Fibroblast of lung (primary cell): ENCODE measurements around the gene DCAF11. TPM values are rescaled to one million over a fixed set of nuclear protein-coding genes. Genes with fewer than 3 reads are reported as not detected.

ENCODE experiments used
- DNase-seq, 2 donors: peaks; one replicate each; pipeline versions ENCODE4 v3.0.0 to v3.0.0-alpha.2; 2010; ENCODE audit warnings: low read depth in 2 of 2
- H2AFZ ChIP-seq: 2 replicates; pipeline ENCODE4 v1.5.1; 2012; ENCODE audit warnings: low read length, control low read depth, inconsistent platforms
- H3K27ac ChIP-seq: 2 replicates; pipeline ENCODE4 v1.5.1; 2011; ENCODE audit warnings: low read length, control low read depth; ENCODE audit not compliant: insufficient read depth
- H3K27me3 ChIP-seq: 2 replicates; pipeline ENCODE4 v1.5.1; 2011; ENCODE audit warnings: mild to moderate bottlenecking, low read length; ENCODE audit not compliant: control insufficient read depth, insufficient read depth
- H3K36me3 ChIP-seq: 2 replicates; pipeline ENCODE4 v1.5.1; 2011; ENCODE audit warnings: low read length; ENCODE audit not compliant: control insufficient read depth, insufficient read depth
- H3K4me1 ChIP-seq: 2 replicates; pipeline ENCODE4 v1.5.1; 2011; ENCODE audit warnings: low read length; ENCODE audit not compliant: control insufficient read depth, insufficient read depth; ENCODE audit errors: extremely low read depth
- H3K4me2 ChIP-seq: 2 replicates; pipeline ENCODE4 v1.5.1; 2011; ENCODE audit warnings: low read length, control low read depth; ENCODE audit not compliant: insufficient read depth; ENCODE audit errors: extremely low read depth
- H3K4me3 ChIP-seq, 4 experiments: fragments of 200-600 bp in 1 of 4; sonication (generic) in 1 of 4; replicated peaks in 1 of 4; 2 replicates each; pipeline ENCODE4 v1.5.1; 2011 to 2016; ENCODE audit warnings: low read length in 4 of 4, low read depth in 3 of 4, mild to moderate bottlenecking in 3 of 4, control low read depth in 2 of 4, inconsistent platforms in 1 of 4, mixed read lengths in 1 of 4; ENCODE audit not compliant: insufficient read depth in 1 of 4; ENCODE audit errors: control extremely low read depth in 1 of 4
- H3K79me2 ChIP-seq: 2 replicates; pipeline ENCODE4 v1.5.1; 2012; ENCODE audit warnings: mild to moderate bottlenecking, low read length, inconsistent platforms; ENCODE audit not compliant: control insufficient read depth, insufficient read depth
- H3K9ac ChIP-seq: 2 replicates; pipeline ENCODE4 v1.5.1; 2011; ENCODE audit warnings: mild to moderate bottlenecking, low read length, control low read depth; ENCODE audit not compliant: insufficient read depth
- H3K9me3 ChIP-seq: 2 replicates; pipeline ENCODE4 v1.5.1; 2012; ENCODE audit warnings: low read depth, low read length; ENCODE audit not compliant: control insufficient read depth, insufficient read depth
- H4K20me1 ChIP-seq: 2 replicates; pipeline ENCODE4 v1.5.1; 2011; ENCODE audit warnings: low read length; ENCODE audit not compliant: control insufficient read depth, insufficient read depth; ENCODE audit errors: extremely low read depth
- EZH2 ChIP-seq: IDR thresholded peaks from 2 replicates; pipeline ENCODE4 v1.5.1; 2012; ENCODE audit warnings: low read length, control low read depth, mild to moderate bottlenecking; ENCODE audit errors: missing control alignments
- polyA plus RNA-seq, 2 donors: library from polyadenylated mRNA; depleted of rRNA in 1 of 2; stranded (reverse) in 1 of 2; unstranded in 1 of 2; fragments of >200 nt; gene quantifications; 2 replicates each; pipeline ENCODE4 v1.2.1, GENCODE V29; 2011 to 2012; ENCODE audit warnings: missing spikeins in 1 of 2
- total RNA-seq: library from RNA; depleted of rRNA; stranded (reverse); fragments of >200 nt; gene quantifications from 2 replicates; pipeline ENCODE4 v1.2.1, GENCODE V29; 2014
- TF ChIP-seq, protein P1 (sequence below), 2 donors: IDR thresholded peaks in 1 of 2; conservative IDR thresholded peaks in 1 of 2; 1 replicate in 1 of 2; 2 replicates in 1 of 2; pipeline ENCODE4 v1.5.1; 2011 to 2012; ENCODE audit warnings: low read length in 2 of 2, control low read depth in 1 of 2, inconsistent platforms in 1 of 2, low read depth in 1 of 2, mild to moderate bottlenecking in 1 of 2

DCAF11 gene
- total and polyA plus RNA-seq, 2 donors (not counting 1 experiment from before 2014, with no cell fraction given), result 18.4 to 68.0 TPM

GRCh38 chr14:24137529-24138395 lies 23.2 kb downstream of the DCAF11 start:
- no peaks in the 10 kb centered on the region for H3K9me3 ChIP-seq
- no peak overlapping the region for H3K4me2 ChIP-seq
- H3K27me3 ChIP-seq, result no peaks in the 10 kb centered on the region
- no peak overlapping the region for H3K27ac ChIP-seq
- TF ChIP-seq EZH2, result no peak
- TF ChIP-seq, protein P1, sequence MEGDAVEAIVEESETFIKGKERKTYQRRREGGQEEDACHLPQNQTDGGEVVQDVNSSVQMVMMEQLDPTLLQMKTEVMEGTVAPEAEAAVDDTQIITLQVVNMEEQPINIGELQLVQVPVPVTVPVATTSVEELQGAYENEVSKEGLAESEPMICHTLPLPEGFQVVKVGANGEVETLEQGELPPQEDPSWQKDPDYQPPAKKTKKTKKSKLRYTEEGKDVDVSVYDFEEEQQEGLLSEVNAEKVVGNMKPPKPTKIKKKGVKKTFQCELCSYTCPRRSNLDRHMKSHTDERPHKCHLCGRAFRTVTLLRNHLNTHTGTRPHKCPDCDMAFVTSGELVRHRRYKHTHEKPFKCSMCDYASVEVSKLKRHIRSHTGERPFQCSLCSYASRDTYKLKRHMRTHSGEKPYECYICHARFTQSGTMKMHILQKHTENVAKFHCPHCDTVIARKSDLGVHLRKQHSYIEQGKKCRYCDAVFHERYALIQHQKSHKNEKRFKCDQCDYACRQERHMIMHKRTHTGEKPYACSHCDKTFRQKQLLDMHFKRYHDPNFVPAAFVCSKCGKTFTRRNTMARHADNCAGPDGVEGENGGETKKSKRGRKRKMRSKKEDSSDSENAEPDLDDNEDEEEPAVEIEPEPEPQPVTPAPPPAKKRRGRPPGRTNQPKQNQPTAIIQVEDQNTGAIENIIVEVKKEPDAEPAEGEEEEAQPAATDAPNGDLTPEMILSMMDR (conservative IDR thresholded peaks at IDR 0.05 in 1 of 2, IDR thresholded peaks at IDR 0.05 in 1 of 2; ENCODE audit: low read depth in 1 of 2, low read length in 2 of 2), result no peak
- peak overlapping the region in 1 of 4 experiments; percentile 90 for H3K4me3 ChIP-seq
- peaks cover 31% of the 10 kb centered on the region for H3K79me2 ChIP-seq
- H3K9ac ChIP-seq, result no peak overlapping the region
- peaks cover 7% of the 10 kb centered on the region for H3K4me1 ChIP-seq
- no peak for DNase-seq
- no peaks in the 10 kb centered on the region for H4K20me1 ChIP-seq
- H2AFZ ChIP-seq, result no peak overlapping the region
- peaks cover 7% of the 10 kb centered on the region for H3K36me3 ChIP-seq

DNA sequence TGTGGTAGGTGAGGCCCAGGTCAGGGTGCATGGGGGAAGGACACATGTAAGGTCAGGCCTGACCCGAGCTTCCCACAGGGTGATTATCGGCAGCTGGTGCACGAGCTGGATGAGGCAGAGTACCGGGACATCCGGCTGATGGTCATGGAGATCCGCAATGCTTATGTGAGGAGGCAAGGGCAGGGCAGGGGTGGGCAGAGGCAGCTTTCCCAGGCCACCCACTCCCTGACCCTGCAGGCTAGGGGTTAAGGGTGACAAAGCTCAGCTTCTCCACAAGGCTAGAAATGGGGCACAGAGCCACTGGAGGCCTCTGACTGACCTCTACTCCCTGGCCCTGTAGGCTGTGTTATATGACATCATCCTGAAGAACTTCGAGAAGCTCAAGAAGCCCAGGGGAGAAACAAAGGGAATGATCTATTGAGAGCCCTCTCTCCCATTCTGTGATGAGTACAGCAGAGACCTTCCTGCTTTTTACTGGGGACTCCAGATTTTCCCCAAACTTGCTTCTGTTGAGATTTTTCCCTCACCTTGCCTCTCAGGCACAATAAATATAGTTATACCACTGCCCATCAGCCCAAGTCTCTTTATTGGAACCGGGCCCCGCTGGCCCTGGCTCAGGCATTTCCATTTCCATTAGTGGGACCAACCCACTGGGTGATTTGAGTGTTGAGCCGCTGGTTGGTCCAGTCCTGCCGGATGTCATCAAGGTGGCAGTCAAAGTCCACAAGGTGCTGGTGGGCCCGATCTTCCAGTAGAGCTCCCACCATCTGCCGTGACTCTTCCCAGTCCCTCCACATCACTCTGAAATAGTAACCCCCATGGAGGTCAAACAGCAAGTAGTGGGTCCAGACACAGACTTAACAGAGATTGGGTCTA lies 24.1 kb downstream of the DCAF11 start:
- no peaks in the 10 kb centered on the region for H4K20me1 ChIP-seq
- TF ChIP-seq EZH2, result no peak
- TF ChIP-seq, protein P1 (conservative IDR thresholded peaks at IDR 0.05 in 1 of 2, IDR thresholded peaks at IDR 0.05 in 1 of 2; ENCODE audit: low read depth in 1 of 2, low read length in 2 of 2), result no peak
- peaks cover 31% of the 10 kb centered on the region for H3K79me2 ChIP-seq
- no peaks in the 10 kb centered on the region for H3K27me3 ChIP-seq
- H3K9ac ChIP-seq, result no peak overlapping the region
- DNase-seq, result no peak
- peaks cover 7% of the 10 kb centered on the region for H3K4me1 ChIP-seq
- no peak overlapping the region for H3K4me3 ChIP-seq
- H2AFZ ChIP-seq, result no peak overlapping the region
- H3K36me3 ChIP-seq, result peaks cover 7% of the 10 kb centered on the region
- no peak overlapping the region for H3K27ac ChIP-seq
- no peak overlapping the region for H3K4me2 ChIP-seq
- no peaks in the 10 kb centered on the region for H3K9me3 ChIP-seq
